ENCODE measurements around the gene QKI. TPM values are rescaled to one million over a fixed set of nuclear protein-coding genes. Genes with fewer than 3 reads are reported as not detected.

Gene QKI
- total RNA-seq, 2 donors from 2014 or later: 63.0 to 316 TPM

DNA sequence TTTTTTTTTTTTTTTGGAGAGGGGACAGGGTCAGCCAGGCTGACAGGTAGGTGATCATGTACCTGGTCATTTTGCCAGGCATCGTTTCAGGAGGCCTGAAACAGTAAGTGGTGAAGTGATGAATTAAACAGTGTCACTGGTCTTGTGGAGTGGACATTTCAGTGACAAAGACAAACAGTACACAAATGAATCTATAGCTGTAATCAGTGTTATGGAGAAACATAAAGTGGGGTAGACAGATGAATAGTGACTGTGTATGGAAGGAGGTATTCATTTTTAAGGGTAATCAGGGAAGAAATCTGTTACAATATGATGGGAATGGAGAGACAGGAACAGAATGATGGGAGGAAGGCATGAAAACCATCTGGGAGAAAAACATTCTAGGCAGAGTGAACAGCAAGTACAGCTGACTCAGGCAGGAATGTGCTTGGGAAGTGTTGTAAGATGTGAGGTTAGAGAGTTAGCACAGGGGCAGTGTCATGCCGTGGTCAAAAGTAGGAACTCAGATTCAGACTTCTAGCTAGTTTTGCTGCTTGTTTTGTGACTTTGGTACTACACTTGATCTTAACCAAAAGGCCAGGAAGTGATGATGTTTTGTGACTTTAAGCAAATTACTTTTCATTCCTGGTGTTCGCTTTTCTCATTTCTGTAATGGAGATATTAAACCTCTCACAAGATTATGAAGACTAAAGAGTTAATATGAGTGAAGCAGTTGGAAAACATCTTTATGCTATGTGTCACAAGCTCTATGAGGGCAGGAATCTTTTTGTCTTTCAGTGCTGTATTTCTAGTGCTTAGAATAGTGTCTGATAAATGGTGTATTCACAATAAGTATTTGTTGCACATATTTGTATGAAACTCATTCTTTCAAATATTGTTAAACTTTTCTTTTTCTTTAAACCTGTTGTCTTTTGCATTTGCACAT, 43.4 kb downstream of the QKI start:
- intact Hi-C loops (cut with DNase I): no loop called here
- WGBS: 76% methylated on average over 3 of the region's 3 CpGs
- no peak overlapping the region for H3K4me3 ChIP-seq
- TF ChIP-seq POLR2AphosphoS5 (IDR thresholded peaks at IDR 0.05): no peak
- TF ChIP-seq POLR2A (IDR thresholded peaks at IDR 0.05): no peak
- TF ChIP-seq, protein P1, sequence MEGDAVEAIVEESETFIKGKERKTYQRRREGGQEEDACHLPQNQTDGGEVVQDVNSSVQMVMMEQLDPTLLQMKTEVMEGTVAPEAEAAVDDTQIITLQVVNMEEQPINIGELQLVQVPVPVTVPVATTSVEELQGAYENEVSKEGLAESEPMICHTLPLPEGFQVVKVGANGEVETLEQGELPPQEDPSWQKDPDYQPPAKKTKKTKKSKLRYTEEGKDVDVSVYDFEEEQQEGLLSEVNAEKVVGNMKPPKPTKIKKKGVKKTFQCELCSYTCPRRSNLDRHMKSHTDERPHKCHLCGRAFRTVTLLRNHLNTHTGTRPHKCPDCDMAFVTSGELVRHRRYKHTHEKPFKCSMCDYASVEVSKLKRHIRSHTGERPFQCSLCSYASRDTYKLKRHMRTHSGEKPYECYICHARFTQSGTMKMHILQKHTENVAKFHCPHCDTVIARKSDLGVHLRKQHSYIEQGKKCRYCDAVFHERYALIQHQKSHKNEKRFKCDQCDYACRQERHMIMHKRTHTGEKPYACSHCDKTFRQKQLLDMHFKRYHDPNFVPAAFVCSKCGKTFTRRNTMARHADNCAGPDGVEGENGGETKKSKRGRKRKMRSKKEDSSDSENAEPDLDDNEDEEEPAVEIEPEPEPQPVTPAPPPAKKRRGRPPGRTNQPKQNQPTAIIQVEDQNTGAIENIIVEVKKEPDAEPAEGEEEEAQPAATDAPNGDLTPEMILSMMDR (IDR thresholded peaks at IDR 0.05): no peak
- H3K9me3 ChIP-seq: no peaks in the 10 kb centered on the region
- DNase-seq (ENCODE audit: low spot score): no peak
- no peaks in the 10 kb centered on the region for H3K4me1 ChIP-seq (replicated peaks)
- H3K36me3 ChIP-seq: no peaks in the 10 kb centered on the region
- no peak overlapping the region for H3K27ac ChIP-seq
- no peaks in the 10 kb centered on the region for H3K27me3 ChIP-seq (replicated peaks; ENCODE audit: insufficient read depth)

DNA sequence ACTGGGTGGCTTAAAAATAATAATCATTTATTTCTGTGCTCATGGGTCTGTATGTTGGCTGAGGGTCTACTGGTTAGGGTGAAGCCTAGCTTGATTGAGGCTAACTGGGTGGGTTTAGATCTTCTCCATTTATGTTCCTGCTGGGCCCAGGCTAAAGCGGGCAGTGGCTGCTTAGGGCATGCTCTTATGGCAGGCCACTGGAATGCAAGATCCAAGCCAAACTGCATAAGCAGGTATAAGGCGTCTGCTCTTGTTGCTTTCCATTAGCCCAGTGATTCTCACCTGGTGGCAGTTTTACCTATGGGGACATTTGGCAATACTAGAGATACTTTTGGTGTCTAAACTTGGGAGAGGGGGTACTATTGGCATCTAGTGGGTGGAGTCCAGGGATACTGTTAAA, 44.5 kb downstream of the QKI start:
- no peak for DNase-seq (ENCODE audit: low spot score)
- TF ChIP-seq, protein P1 (IDR thresholded peaks at IDR 0.05): no peak
- no peak for TF ChIP-seq POLR2AphosphoS5 (IDR thresholded peaks at IDR 0.05)
- TF ChIP-seq POLR2A (IDR thresholded peaks at IDR 0.05): no peak
- intact Hi-C loops (cut with DNase I): no loop called here
- no peaks in the 10 kb centered on the region for H3K9me3 ChIP-seq
- H3K27me3 ChIP-seq (replicated peaks; ENCODE audit: insufficient read depth): no peaks in the 10 kb centered on the region
- no peaks in the 10 kb centered on the region for H3K36me3 ChIP-seq
- 93% methylated on average over 2 of the region's 2 CpGs for WGBS
- no peaks in the 10 kb centered on the region for H3K4me1 ChIP-seq (replicated peaks)
- H3K4me3 ChIP-seq: no peak overlapping the region
- H3K27ac ChIP-seq: no peak overlapping the region

DNA sequence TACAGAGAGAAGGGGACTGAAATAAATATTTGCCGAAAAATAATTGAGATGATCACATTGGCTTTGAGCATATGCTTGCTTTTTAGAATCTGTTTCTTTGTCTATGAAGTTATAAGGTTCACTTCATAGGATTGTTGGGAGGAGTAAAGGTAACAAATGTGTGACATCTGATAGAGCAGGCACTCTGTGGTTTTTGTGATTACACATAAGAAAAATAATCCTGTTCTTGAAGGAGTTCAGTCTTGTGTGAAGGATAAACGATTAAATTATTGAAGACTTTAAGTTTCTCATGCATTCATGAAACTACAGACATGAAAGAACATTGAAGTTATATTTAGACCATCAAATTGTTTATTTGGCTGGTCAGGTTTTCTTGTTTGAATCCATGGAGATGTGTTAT, 45.0 kb downstream of the QKI start:
- Histone ChIP-seq H3K4me3 (no peak overlapping the region), H3K9me3 (no peaks in the 10 kb centered on the region), H3K27me3 (replicated peaks; ENCODE audit: insufficient read depth) (no peaks in the 10 kb centered on the region), H3K36me3 (no peaks in the 10 kb centered on the region), H3K4me1 (replicated peaks) (no peaks in the 10 kb centered on the region), H3K27ac (no peak overlapping the region)
- TF ChIP-seq, protein P1 (IDR thresholded peaks at IDR 0.05): no peak
- TF ChIP-seq POLR2AphosphoS5 (IDR thresholded peaks at IDR 0.05): no peak
- TF ChIP-seq POLR2A (IDR thresholded peaks at IDR 0.05): no peak
- DNase-seq (ENCODE audit: low spot score): no peak
- WGBS: 84% methylated on average over 2 of the region's 2 CpGs
- intact Hi-C loops (cut with DNase I): no loop called here

DNA sequence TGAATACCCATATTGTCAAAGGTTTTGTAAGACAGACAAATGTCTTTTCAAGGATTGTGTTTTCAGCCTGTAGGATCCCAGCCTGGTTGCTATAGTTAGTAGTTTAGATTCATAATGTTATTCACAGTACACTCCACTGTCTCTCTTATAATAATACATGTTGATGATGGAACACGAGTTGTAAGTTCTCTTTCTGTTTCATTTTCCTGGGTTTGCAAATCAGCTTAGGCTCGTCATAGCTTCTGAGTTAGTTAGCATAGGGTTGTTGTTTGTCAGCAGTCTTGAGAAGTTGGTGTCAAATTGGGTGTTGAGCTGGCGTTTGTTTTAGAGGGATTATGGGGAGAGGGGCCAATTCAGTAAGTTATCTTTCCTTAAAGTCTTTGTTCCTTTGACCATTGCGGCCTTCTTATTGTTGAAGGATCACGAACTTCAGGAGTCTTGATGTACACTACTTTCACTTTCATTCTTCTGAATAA, 45.8 kb downstream of the QKI start:
- WGBS: 54% methylated on average over 5 of the region's 5 CpGs

More for the DNA sequence above, 45.8 kb downstream of the QKI start:
- no peak for TF ChIP-seq POLR2AphosphoS5 (IDR thresholded peaks at IDR 0.05)
- TF ChIP-seq POLR2A (IDR thresholded peaks at IDR 0.05): no peak
- TF ChIP-seq, protein P1 (IDR thresholded peaks at IDR 0.05): no peak
- Histone ChIP-seq H3K36me3 (no peaks in the 10 kb centered on the region), H3K27me3 (replicated peaks; ENCODE audit: insufficient read depth) (no peaks in the 10 kb centered on the region), H3K4me3 (no peak overlapping the region), H3K9me3 (no peaks in the 10 kb centered on the region), H3K4me1 (replicated peaks) (no peaks in the 10 kb centered on the region), H3K27ac (no peak overlapping the region)
- intact Hi-C loops (cut with DNase I): no loop called here
- DNase-seq (ENCODE audit: low spot score): no peak

All from prostate gland (tissue), 2 donors.